Osteocyte (in vitro differentiated cells): ENCODE measurements around the gene ANKRD44. TPM values are rescaled to one million over a fixed set of nuclear protein-coding genes. Genes with fewer than 3 reads are reported as not detected.
A peak's percentile ranks its signal among the peaks of the same experiment; 100 is the strongest.

ENCODE experiments used
- DNase-seq: peaks from one replicate; pipeline ENCODE4 v3.0.0; 2021; ENCODE audit warnings: mixed read lengths; ENCODE audit not compliant: unreplicated experiment; ENCODE audit errors: extremely low spot score
- H3K27ac Mint-ChIP-seq: one replicate; pipeline ENCODE4 v1.8.0; 2021; ENCODE audit warnings: mild to moderate bottlenecking, mixed read lengths; ENCODE audit not compliant: unreplicated experiment
- H3K27me3 Mint-ChIP-seq: one replicate; pipeline ENCODE4 v1.8.0; 2021; ENCODE audit warnings: mixed read lengths; ENCODE audit not compliant: unreplicated experiment
- H3K36me3 Mint-ChIP-seq: one replicate; pipeline ENCODE4 v1.8.0; 2021; ENCODE audit warnings: mixed read lengths; ENCODE audit not compliant: unreplicated experiment
- H3K4me1 Mint-ChIP-seq: one replicate; pipeline ENCODE4 v1.8.0; 2021; ENCODE audit warnings: mixed read lengths; ENCODE audit not compliant: unreplicated experiment
- H3K4me3 Mint-ChIP-seq: one replicate; pipeline ENCODE4 v1.8.0; 2021; ENCODE audit warnings: mild to moderate bottlenecking, moderate library complexity, mixed read lengths; ENCODE audit not compliant: unreplicated experiment
- H3K9me3 Mint-ChIP-seq: one replicate; pipeline ENCODE4 v1.8.0; 2021; ENCODE audit warnings: mixed read lengths; ENCODE audit not compliant: unreplicated experiment
- total RNA-seq: library from RNA; stranded (reverse); gene quantifications from 2 replicates; pipeline ENCODE4 v1.2.1, GENCODE V29; 2021
- TF ChIP-seq, protein P1 (sequence below): fragments of 200-600 bp; sonication (generic); IDR thresholded peaks from 2 replicates; pipeline ENCODE4 v1.5.0; 2021; ENCODE audit warnings: antibody characterized with exemption, mild to moderate bottlenecking, moderate library complexity

Gene ANKRD44
- total RNA-seq, 1 donor from 2014 or later, result 16.6 TPM

DNA sequence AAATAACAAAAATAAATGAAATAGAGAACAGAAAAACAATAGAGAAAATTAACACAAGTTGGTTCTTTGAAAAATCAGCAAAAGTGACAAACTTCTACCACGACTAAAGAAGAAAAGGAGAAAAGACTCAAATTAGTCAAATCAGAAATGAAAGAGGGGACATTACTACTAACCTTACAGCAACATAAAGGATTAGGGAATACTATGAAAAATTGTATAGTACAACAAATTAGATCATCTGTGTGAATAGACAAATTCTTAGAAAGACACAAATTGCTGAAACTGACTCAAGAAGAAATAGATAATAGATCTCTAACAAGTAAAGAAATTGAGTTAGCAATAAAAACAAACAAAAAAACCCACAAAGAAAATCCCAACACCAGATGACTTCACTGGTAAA is 335.6 kb downstream of the ANKRD44 start:
- no peaks in the 10 kb centered on the region for H3K4me1 Mint-ChIP-seq
- H3K36me3 Mint-ChIP-seq, result no peaks in the 10 kb centered on the region
- no peak overlapping the region for H3K27ac Mint-ChIP-seq
- H3K27me3 Mint-ChIP-seq, result no peaks in the 10 kb centered on the region
- TF ChIP-seq, protein P1, sequence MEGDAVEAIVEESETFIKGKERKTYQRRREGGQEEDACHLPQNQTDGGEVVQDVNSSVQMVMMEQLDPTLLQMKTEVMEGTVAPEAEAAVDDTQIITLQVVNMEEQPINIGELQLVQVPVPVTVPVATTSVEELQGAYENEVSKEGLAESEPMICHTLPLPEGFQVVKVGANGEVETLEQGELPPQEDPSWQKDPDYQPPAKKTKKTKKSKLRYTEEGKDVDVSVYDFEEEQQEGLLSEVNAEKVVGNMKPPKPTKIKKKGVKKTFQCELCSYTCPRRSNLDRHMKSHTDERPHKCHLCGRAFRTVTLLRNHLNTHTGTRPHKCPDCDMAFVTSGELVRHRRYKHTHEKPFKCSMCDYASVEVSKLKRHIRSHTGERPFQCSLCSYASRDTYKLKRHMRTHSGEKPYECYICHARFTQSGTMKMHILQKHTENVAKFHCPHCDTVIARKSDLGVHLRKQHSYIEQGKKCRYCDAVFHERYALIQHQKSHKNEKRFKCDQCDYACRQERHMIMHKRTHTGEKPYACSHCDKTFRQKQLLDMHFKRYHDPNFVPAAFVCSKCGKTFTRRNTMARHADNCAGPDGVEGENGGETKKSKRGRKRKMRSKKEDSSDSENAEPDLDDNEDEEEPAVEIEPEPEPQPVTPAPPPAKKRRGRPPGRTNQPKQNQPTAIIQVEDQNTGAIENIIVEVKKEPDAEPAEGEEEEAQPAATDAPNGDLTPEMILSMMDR, result no peak
- DNase-seq, result no peak
- no peak overlapping the region for H3K4me3 Mint-ChIP-seq
- peaks cover 3% of the 10 kb centered on the region for H3K9me3 Mint-ChIP-seq

DNA sequence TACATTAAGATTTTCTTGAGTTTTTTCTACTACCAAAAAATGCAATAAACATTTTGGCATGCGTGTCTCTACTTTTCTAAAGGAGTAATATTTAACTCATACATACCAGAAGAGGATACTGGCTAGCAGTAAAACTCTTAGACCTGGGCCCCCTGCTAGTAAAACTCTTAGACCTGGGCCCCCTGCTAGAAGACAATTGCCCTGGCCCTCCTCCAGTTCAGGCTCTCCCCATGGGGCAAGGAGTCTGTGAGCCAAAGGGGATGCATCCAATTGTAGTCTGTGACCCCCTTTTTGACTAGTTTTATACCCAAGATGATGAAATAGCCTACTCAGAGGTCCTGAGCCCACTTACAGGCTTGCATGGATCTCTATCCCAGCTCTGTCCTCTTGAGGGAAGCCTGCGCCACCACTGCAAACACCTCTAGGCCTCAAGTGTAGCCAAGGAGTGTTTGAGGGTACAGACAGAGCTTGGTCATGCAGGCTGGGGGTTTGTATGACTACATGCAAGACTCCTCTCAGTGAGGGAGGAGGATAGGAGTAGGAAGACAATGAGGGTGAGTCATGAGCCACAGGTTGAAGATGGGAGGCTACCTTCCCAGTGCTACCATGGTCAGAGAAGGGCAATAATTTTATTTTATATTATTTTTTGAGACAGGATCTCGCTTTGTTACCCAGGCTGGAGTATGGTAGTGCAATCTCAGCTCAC is 338.9 kb downstream of the ANKRD44 start:
- no peak overlapping the region for H3K4me3 Mint-ChIP-seq
- no peak for DNase-seq
- H3K9me3 Mint-ChIP-seq, result peaks cover 4% of the 10 kb centered on the region
- TF ChIP-seq, protein P1, result no peak
- no peak overlapping the region for H3K27ac Mint-ChIP-seq
- peaks cover 7% of the 10 kb centered on the region for H3K4me1 Mint-ChIP-seq
- H3K27me3 Mint-ChIP-seq, result no peaks in the 10 kb centered on the region
- H3K36me3 Mint-ChIP-seq, result no peaks in the 10 kb centered on the region

DNA sequence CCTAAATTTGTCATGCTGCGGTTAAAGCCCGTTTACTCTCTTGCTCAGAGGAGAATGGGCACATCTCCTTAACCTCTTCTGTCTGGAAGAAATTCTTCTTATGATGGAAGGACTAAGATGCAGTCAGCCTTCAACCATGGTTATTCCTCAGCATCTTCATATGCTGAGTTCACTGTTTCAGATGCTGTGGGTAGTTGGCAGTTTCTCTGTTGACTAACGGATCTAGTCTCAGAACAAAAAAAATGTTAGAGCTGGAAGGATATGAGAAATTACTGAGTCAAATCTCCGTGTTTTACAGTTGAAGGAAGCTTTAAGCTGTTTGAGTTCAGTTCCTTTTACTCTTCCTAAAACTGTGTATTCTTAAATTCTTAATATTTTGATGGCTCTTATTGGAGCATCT is 340.5 kb downstream of the ANKRD44 start:
- Mint-ChIP-seq H3K4me3 (no peak overlapping the region), H3K4me1 (peaks cover 15% of the 10 kb centered on the region), H3K27me3 (no peaks in the 10 kb centered on the region), H3K27ac (no peak overlapping the region), H3K36me3 (no peaks in the 10 kb centered on the region), H3K9me3 (peaks cover 4% of the 10 kb centered on the region)
- no peak for DNase-seq
- TF ChIP-seq, protein P1, result no peak

DNA sequence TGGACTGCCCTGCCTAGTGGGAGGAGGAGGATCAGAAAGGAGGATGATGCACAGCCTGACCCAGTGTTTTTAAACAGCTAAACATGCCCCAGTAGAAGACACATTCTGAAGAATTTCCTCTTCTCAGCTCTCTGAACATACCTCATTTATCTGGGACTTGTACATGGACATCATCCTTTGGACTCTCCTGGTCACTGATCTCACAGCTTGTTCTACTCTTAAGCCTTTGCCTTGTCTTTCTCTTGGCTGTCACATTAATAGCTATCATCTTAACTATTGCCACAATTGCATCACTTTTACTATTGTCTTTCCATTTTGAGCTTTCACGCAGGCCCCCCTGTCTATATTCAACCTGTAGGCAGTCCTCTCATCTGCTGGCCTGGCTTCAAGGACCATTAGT is 342.1 kb downstream of the ANKRD44 start:
- DNase-seq, result no peak
- Mint-ChIP-seq H3K36me3 (no peaks in the 10 kb centered on the region), H3K4me1 (peaks cover 15% of the 10 kb centered on the region), H3K27ac (peak overlapping the region; percentile 1), H3K4me3 (no peak overlapping the region), H3K27me3 (no peaks in the 10 kb centered on the region), H3K9me3 (peaks cover 4% of the 10 kb centered on the region)
- TF ChIP-seq, protein P1, result no peak

DNA sequence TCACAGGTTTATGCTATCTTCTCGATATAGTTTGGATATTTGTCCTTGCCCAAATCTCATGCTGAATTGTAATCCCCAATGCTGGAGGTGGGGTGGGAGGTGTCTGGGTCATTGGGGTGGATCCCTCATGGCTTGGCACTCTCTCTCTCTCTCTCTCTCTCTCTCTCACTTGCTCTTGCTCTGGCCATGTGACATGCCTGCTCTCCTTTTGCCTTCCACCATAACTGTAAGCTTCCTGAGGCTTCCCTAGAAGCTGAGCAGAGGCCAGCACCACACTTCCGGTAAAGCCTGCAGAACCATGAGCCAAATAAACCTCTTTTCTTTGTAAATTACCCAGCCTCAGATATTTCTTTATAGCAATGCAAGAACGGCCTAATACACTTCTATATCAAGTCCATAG is 342.8 kb downstream of the ANKRD44 start:
- Mint-ChIP-seq H3K36me3 (no peaks in the 10 kb centered on the region), H3K27me3 (no peaks in the 10 kb centered on the region), H3K27ac (no peak overlapping the region), H3K4me1 (peaks cover 15% of the 10 kb centered on the region), H3K4me3 (no peak overlapping the region), H3K9me3 (peaks cover 4% of the 10 kb centered on the region)
- no peak for DNase-seq
- TF ChIP-seq, protein P1, result no peak
